Measurements from ENCODE around the gene SLC1A3. TPM values are rescaled to one million over a fixed set of nuclear protein-coding genes. Genes with fewer than 3 reads are reported as not detected.

The SLC1A3 gene
- total and polyA plus RNA-seq, 10 of the 15 experiments (the other 5 are each of a cell fraction or from before 2014, with no cell fraction given), result 0.23 to 4.4 (median 3.3) TPM

DNA sequence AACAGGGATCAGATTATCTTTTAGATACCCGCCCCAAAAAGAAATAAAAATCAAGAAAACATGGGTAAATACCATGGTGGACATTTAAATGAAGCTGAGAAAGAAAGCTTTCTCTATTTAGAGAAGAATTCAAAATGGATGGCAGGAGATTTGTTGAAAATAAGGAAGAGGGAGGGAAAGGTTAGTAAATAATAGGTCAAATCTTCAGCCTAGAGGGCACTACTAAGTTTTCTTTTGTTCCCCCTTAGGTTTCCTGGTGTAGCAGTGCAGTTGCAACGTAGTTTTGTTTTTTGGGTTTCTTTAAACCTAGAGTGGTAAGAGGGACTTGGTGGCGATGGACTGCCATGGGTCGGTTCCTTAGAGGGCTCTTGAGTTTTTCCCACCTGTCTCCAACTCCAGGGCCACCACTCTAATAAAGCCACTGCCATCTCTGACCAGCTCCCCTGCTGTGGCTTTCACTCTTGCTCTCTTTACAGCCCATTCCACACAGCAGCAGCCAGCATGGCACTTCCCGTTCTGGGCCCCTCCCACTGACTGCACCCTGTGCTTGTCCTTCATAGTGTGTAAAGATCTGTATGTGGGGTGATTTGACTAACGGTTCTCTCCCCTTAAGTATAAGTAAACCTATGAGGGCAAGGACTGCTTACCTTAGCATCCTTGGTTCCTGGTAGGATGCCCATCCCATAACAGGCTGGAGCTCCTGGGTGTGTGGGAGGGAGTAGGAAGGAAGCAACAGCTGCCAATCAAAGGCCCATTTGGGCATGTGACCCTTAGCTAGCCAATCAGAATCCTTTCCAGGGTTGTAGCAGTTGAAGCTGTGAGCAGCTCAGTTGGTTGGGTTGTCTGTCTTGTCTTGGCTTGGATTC lies 118.3 kb downstream of the SLC1A3 start (continued):
- no peak for TF ChIP-seq SRF (IDR thresholded peaks at IDR 0.05; ENCODE audit: low read depth in 2 of 2, low read length in 2 of 2)
- no peak for TF ChIP-seq KDM1A (IDR thresholded peaks at IDR 0.05; ENCODE audit: borderline replicate concordance)
- TF ChIP-seq ETV6 (conservative IDR thresholded peaks at IDR 0.05 in 1 of 2, IDR thresholded peaks at IDR 0.05 in 1 of 2; ENCODE audit: borderline replicate concordance in 1 of 2, low read depth in 1 of 2), result no peak
- TF ChIP-seq USF1 (IDR thresholded peaks at IDR 0.05; ENCODE audit: borderline replicate concordance, extremely low read length, insufficient read depth, low read depth, low read length), result peak; percentile 98
- TF ChIP-seq YBX1 (IDR thresholded peaks at IDR 0.05), result no peak
- TF ChIP-seq IRF4 (IDR thresholded peaks at IDR 0.05; ENCODE audit: low read depth, low read length), result peak; percentile 38; the same call in 1 of the 2 replicates
- TF ChIP-seq MEF2B (IDR thresholded peaks at IDR 0.05; ENCODE audit: partially characterized antibody, poor library complexity, severe bottlenecking), result peak; percentile 10
- TF ChIP-seq ZNF622 (IDR thresholded peaks at IDR 0.05), result no peak
- TF ChIP-seq ZNF687 (IDR thresholded peaks at IDR 0.05), result peak; percentile 76
- TF ChIP-seq SMAD1 (IDR thresholded peaks at IDR 0.05; ENCODE audit: low read depth, partially characterized antibody), result peak; percentile 8
- TF ChIP-seq HDAC2 (IDR thresholded peaks at IDR 0.05), result no peak
- TF ChIP-seq CREM (IDR thresholded peaks at IDR 0.05; ENCODE audit: low read depth), result peak; percentile 25; the same call in 1 of the 2 replicates
- TF ChIP-seq, protein P1, sequence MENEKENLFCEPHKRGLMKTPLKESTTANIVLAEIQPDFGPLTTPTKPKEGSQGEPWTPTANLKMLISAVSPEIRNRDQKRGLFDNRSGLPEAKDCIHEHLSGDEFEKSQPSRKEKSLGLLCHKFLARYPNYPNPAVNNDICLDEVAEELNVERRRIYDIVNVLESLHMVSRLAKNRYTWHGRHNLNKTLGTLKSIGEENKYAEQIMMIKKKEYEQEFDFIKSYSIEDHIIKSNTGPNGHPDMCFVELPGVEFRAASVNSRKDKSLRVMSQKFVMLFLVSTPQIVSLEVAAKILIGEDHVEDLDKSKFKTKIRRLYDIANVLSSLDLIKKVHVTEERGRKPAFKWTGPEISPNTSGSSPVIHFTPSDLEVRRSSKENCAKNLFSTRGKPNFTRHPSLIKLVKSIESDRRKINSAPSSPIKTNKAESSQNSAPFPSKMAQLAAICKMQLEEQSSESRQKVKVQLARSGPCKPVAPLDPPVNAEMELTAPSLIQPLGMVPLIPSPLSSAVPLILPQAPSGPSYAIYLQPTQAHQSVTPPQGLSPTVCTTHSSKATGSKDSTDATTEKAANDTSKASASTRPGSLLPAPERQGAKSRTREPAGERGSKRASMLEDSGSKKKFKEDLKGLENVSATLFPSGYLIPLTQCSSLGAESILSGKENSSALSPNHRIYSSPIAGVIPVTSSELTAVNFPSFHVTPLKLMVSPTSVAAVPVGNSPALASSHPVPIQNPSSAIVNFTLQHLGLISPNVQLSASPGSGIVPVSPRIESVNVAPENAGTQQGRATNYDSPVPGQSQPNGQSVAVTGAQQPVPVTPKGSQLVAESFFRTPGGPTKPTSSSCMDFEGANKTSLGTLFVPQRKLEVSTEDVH (IDR thresholded peaks at IDR 0.05; ENCODE audit: low read depth, partially characterized antibody), result no peak
- no peak for TF ChIP-seq WRNIP1 (IDR thresholded peaks at IDR 0.05; ENCODE audit: borderline replicate concordance, low read depth, low read length)
- TF ChIP-seq IKZF1 (conservative IDR thresholded peaks at IDR 0.05), result peak; percentile 95
- no peak for TF ChIP-seq ATF7 (IDR thresholded peaks at IDR 0.05; ENCODE audit: low read depth)
- peak; percentile 98 for TF ChIP-seq RAD51 (IDR thresholded peaks at IDR 0.05)
- no peak for TF ChIP-seq ZBTB11 (CRISPR knock-in tag; IDR thresholded peaks at IDR 0.05)
